Large intestine (tissue), 3 donors: ENCODE measurements around the gene PRUNE2. TPM values are rescaled to one million over a fixed set of nuclear protein-coding genes. Genes with fewer than 3 reads are reported as not detected.

ENCODE experiments used
- DNase-seq, 2 donors: peaks; one replicate each; pipeline versions ENCODE4 v3.0.0 to v3.0.0-alpha.2; 2013
- H3K27ac ChIP-seq: one replicate; pipeline ENCODE4 v1.5.1; 2013; ENCODE audit warnings: low read length
- H3K27me3 ChIP-seq: 2 replicates; pipeline ENCODE4 v1.6.1; 2013; ENCODE audit warnings: low read length; ENCODE audit not compliant: control insufficient read depth, insufficient read depth
- H3K36me3 ChIP-seq: 2 replicates; pipeline ENCODE4 v1.6.1; 2013; ENCODE audit warnings: low read length; ENCODE audit not compliant: control insufficient read depth, insufficient read depth
- H3K4me1 ChIP-seq: one replicate; pipeline ENCODE4 v1.6.1; 2013; ENCODE audit warnings: low read length; ENCODE audit not compliant: control insufficient read depth, insufficient read depth
- H3K4me3 ChIP-seq: one replicate; pipeline ENCODE4 v1.5.1; 2013; ENCODE audit warnings: low read length
- H3K9me3 ChIP-seq: one replicate; pipeline ENCODE4 v1.6.1; 2013; ENCODE audit warnings: mild to moderate bottlenecking, low read depth, low read length, moderate library complexity; ENCODE audit not compliant: control insufficient read depth
- WGBS: methylation state at CpG from one replicate; pipeline ENCODE4 v1.1.5; 2013; ENCODE audit warnings: low lambda C conversion rate; ENCODE audit not compliant: insufficient coverage; 5-methylcytosine and 5-hydroxymethylcytosine counted together
- polyA plus RNA-seq: library from polyadenylated mRNA; unstranded; fragments of 120-200 nt; gene quantifications from one replicate; pipeline ENCODE4 v1.2.1, GENCODE V29; 2013

PRUNE2 gene
- polyA plus RNA-seq, 1 donor: 68.1 TPM

- 100% methylated on average over 2 of the region's 3 CpGs for WGBS
- H3K4me3 ChIP-seq: peak overlapping the region; percentile 33
- H3K27ac ChIP-seq: no peak overlapping the region
- no peaks in the 10 kb centered on the region for H3K27me3 ChIP-seq
- no peak for DNase-seq
- no peaks in the 10 kb centered on the region for H3K36me3 ChIP-seq
- peaks cover 2% of the 10 kb centered on the region for H3K9me3 ChIP-seq
- H3K4me1 ChIP-seq: peaks cover 14% of the 10 kb centered on the region
These were observed 333.8 kb downstream of the PRUNE2 start for GRCh38 chr9:76572151-76572550.

GRCh38 chr9:76571743-76572146 is 334.2 kb downstream of the PRUNE2 start:
- Histone ChIP-seq H3K4me3 (peak overlapping the region; percentile 33), H3K27ac (no peak overlapping the region), H3K9me3 (no peaks in the 10 kb centered on the region), H3K27me3 (no peaks in the 10 kb centered on the region), H3K36me3 (no peaks in the 10 kb centered on the region), H3K4me1 (peaks cover 14% of the 10 kb centered on the region)
- DNase-seq: no peak
- WGBS: 70% methylated on average over 5 of the region's 37 CpGs

DNA sequence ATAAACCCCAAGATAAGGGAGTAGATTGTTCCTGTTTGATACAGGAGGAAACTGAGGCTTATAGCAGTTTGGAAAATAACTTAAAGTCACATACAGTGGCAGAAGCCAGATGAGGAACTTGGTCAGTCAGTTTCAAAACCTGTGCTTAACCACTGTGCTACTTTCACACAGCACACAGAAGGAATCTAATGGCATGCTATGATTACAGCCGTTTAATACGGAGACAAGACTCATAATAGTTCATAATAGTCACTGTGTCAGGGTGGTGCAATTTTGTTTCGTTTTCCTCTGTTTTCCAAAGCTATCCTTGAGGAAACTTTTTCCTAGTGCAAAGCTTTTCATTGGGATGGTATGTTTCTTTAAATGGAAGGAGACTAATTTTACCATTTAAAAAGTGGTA is 334.6 kb downstream of the PRUNE2 start:
- 70% methylated on average over 2 of the region's 3 CpGs for WGBS
- H3K9me3 ChIP-seq: no peaks in the 10 kb centered on the region
- peaks cover 11% of the 10 kb centered on the region for H3K4me1 ChIP-seq
- no peaks in the 10 kb centered on the region for H3K27me3 ChIP-seq
- DNase-seq: no peak
- H3K4me3 ChIP-seq: peak overlapping the region; percentile 33
- peak overlapping the region; percentile 25 for H3K27ac ChIP-seq
- H3K36me3 ChIP-seq: no peaks in the 10 kb centered on the region

GRCh38 chr9:76570826-76571225 is 335.1 kb downstream of the PRUNE2 start:
- Histone ChIP-seq H3K36me3 (no peaks in the 10 kb centered on the region), H3K4me1 (peaks cover 8% of the 10 kb centered on the region), H3K9me3 (no peaks in the 10 kb centered on the region), H3K27me3 (no peaks in the 10 kb centered on the region), H3K4me3 (no peak overlapping the region), H3K27ac (no peak overlapping the region)
- no CpG with 5 or more reads among the region's 2 CpGs for WGBS
- no peak for DNase-seq

GRCh38 chr9:76567086-76567485 is 338.8 kb downstream of the PRUNE2 start:
- Histone ChIP-seq H3K4me3 (no peak overlapping the region), H3K36me3 (no peaks in the 10 kb centered on the region), H3K27ac (no peak overlapping the region), H3K9me3 (no peaks in the 10 kb centered on the region), H3K4me1 (no peaks in the 10 kb centered on the region), H3K27me3 (no peaks in the 10 kb centered on the region)
- DNase-seq: no peak
- WGBS: no CpG with 5 or more reads among the region's 2 CpGs

DNA sequence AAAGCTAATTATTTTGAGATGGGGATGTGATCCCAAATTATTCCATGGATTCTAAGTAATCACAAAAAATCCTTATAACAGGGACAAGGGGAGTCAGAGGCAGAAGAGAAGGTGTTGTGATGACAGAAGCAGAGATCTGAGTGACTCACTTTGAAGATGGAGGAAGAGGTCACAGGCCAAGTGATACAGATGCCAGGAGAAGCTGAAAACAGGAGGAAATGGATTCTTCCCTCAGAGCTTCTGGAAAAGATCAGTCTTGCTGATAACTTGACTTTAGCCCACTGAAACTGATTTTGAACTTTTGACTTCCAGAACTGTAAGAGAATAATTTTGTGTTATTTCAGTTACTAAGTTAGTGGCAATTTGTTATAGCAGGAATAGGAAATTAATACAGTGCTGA is 341.6 kb downstream of the PRUNE2 start:
- Histone ChIP-seq H3K4me3 (no peak overlapping the region), H3K27ac (no peak overlapping the region)
- DNase-seq: no peak

GRCh38 chr9:76562511-76562911 is 343.4 kb downstream of the PRUNE2 start:
- DNase-seq: no peak
- H3K9me3 ChIP-seq: no peaks in the 10 kb centered on the region
- no peaks in the 10 kb centered on the region for H3K27me3 ChIP-seq
- peaks cover 3% of the 10 kb centered on the region for H3K4me1 ChIP-seq
- H3K27ac ChIP-seq: peak overlapping the region; percentile 22
- no peaks in the 10 kb centered on the region for H3K36me3 ChIP-seq
- no peak overlapping the region for H3K4me3 ChIP-seq

More for the DNA sequence above, 341.6 kb downstream of the PRUNE2 start:
- Histone ChIP-seq H3K4me1 (peaks cover 3% of the 10 kb centered on the region), H3K9me3 (no peaks in the 10 kb centered on the region), H3K36me3 (no peaks in the 10 kb centered on the region), H3K27me3 (no peaks in the 10 kb centered on the region)

DNA sequence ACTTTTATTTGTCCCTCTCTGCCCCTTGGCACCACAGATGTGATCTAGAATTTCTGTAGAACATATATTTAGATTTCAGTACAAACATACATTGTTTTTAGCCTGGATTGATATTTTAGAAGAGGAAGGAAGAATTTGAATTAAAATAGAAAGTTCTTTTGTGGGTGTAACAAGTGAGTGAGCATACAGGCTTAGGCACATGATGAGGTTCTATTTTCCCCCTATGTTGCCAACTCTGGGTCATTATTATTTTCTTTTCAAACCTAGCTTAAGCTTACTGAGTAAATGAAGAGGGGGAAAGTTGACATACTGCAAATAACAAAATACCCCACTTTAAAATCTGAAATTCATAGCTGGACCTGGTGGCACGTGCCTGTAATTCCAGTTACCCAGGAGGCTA is 344.0 kb downstream of the PRUNE2 start:
- Histone ChIP-seq H3K4me1 (peaks cover 3% of the 10 kb centered on the region), H3K9me3 (no peaks in the 10 kb centered on the region), H3K27ac (no peak overlapping the region), H3K36me3 (no peaks in the 10 kb centered on the region), H3K27me3 (no peaks in the 10 kb centered on the region), H3K4me3 (no peak overlapping the region)
- no peak for DNase-seq
- no CpG with 5 or more reads among the region's 1 CpG for WGBS

Other genes with a start within 250 kb of the PRUNE2 start
- 0.97 TPM for gene PCA3, start 141.7 kb downstream of the PRUNE2 start, polyA plus RNA-seq
- not detected for gene FOXB2, start 113.5 kb upstream of the PRUNE2 start, polyA plus RNA-seq